Mesodermal cell (in vitro differentiated cells): ENCODE results near the gene CIBAR2.
A peak's percentile ranks its signal among the peaks of the same experiment; 100 is the strongest.
"Not testable (repeated sequence)": the region's sequence is repeated elsewhere in the genome, so short reads cannot be mapped to it uniquely, and the experiment has no call there.

Experiments used
- H3K27ac ChIP-seq: 2 replicates; pipeline ENCODE4 v1.7.0; 2013; ENCODE audit warnings: mild to moderate bottlenecking, low read depth, low read length, moderate library complexity; ENCODE audit not compliant: severe bottlenecking
- H3K36me3 ChIP-seq: 2 replicates; pipeline ENCODE4 v1.7.1; 2013; ENCODE audit warnings: mild to moderate bottlenecking, low read length, moderate library complexity; ENCODE audit not compliant: control insufficient read depth, insufficient read depth
- H3K4me1 ChIP-seq: one replicate; pipeline ENCODE4 v1.7.1; 2013; ENCODE audit warnings: mild to moderate bottlenecking, low read length; ENCODE audit not compliant: insufficient read depth, control insufficient read depth, poor library complexity, severe bottlenecking
- H3K4me3 ChIP-seq: 2 replicates; pipeline ENCODE4 v1.7.0; 2013; ENCODE audit warnings: low read length, control low read depth, mild to moderate bottlenecking; ENCODE audit not compliant: insufficient read depth, poor library complexity, severe bottlenecking; ENCODE audit errors: extremely low read depth
- H3K9me3 ChIP-seq: 2 replicates; pipeline ENCODE4 v1.7.1; 2013; ENCODE audit warnings: mild to moderate bottlenecking, low read length, moderate library complexity; ENCODE audit not compliant: control insufficient read depth
- WGBS, 2 experiments: methylation state at CpG; one replicate each; pipeline ENCODE4 v1.1.5; 2013; ENCODE audit warnings: missing lambda C conversion rate in 2 of 2; ENCODE audit not compliant: insufficient coverage in 2 of 2; 5-methylcytosine and 5-hydroxymethylcytosine counted together

Gene CIBAR2

DNA sequence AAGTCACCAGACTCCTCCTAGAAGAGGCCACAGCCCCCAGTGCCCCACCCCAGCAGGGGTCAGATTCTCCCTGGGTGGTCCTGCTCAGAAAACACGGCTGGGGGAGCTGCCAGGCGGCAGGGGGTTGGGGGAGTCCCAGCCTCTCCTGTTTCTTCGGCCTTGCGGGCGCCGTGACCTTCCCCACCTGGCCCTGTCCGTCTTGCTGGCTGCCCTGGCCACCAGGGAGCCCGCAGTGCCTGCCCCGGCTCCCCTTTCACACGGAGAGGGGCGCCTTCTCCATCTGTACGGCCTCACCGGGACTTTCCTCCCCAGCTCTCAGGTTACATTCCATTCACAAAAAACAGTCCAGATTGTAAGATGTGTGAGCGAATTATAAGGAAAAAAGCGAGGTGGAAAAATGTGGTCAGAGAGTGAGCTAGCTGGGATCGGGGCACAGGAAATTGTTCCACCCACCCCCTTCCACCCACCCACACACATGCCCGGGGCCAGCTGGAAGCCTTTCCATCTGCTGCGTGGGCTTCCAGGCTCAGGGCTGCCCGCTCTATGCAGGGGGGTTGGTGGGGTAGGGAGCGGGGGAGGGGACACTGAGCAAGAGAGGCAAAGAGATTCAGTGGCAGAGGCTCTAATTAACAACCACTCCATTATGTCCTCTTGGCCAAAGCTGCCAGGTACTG, 14.6 kb upstream of the CIBAR2 start:
- no peaks in the 10 kb centered on the region for H3K9me3 ChIP-seq
- H3K36me3 ChIP-seq = no peaks in the 10 kb centered on the region
- H3K4me1 ChIP-seq = peaks cover 21% of the 10 kb centered on the region
- H3K4me3 ChIP-seq = no peak overlapping the region
- 17 to 32% methylated on average over 7 to 10 of the region's 20 CpGs for WGBS, 2 experiments
- peak overlapping the region; percentile 59 for H3K27ac ChIP-seq

DNA sequence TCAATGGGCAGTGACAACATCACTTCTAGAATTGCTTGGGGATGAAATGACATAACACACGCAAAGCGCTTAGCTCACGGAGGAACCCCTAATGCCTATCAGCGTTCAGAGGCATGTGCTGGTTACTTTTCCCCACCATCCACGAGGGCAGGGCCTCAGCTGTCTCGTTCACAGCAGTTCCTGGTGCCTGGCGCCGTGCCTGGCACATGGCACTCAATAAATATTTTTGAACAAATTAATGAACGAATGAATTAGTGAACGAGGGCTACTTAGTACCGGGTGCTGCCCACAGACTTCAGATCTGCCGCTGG, 14.1 kb upstream of the CIBAR2 start:
- Histone ChIP-seq H3K27ac (peak overlapping the region; percentile 59), H3K4me1 (peaks cover 21% of the 10 kb centered on the region), H3K36me3 (no peaks in the 10 kb centered on the region), H3K9me3 (no peaks in the 10 kb centered on the region), H3K4me3 (no peak overlapping the region)
- WGBS, 2 experiments = 59 to 66% methylated on average over 8 to 10 of the region's 12 CpGs

DNA sequence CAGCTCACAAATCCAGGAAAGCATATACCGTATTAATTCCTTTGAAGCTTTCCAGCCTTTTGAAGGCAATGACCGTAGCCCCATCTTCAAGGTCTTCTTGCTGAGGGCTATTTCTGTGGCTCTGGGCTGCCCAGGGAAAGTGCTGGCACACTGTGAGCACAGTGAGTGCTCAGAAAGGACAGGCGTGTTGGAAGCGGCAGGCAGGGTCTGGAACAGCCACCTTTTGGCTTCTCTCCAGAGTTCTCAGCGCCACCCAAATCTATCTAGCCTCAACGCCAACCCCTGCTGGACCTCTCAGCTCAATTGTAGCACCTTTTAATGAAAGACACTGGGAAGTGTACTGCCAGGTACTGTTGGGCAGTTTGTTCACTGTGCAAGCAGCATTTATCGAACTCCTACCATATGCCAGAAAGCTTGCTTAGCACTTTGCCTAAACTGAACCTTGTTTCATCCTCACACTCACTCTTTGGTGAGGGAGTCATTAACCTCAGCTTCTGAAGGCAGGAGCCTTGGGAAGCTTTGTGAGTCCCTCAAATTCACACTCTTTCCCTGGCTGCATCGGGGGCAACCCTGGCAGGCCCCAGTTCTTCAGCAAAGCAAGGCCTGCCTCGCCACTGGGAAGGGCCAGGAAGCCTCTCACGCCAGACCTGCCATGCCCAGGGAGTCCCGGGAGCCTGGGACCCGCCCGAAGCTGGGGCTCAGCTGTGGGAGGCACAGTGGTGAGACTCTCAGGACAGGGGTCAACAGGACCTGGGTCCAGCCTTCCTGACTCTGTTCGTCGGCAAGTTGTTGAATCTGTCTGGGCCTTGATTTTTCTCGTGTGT, 13.5 kb upstream of the CIBAR2 start:
- Histone ChIP-seq H3K4me1 (peaks cover 21% of the 10 kb centered on the region), H3K27ac (no peak overlapping the region), H3K36me3 (no peaks in the 10 kb centered on the region), H3K9me3 (no peaks in the 10 kb centered on the region), H3K4me3 (no peak overlapping the region)
- WGBS, 2 experiments = 89 to 91% methylated on average over 16 of the region's 16 CpGs

DNA sequence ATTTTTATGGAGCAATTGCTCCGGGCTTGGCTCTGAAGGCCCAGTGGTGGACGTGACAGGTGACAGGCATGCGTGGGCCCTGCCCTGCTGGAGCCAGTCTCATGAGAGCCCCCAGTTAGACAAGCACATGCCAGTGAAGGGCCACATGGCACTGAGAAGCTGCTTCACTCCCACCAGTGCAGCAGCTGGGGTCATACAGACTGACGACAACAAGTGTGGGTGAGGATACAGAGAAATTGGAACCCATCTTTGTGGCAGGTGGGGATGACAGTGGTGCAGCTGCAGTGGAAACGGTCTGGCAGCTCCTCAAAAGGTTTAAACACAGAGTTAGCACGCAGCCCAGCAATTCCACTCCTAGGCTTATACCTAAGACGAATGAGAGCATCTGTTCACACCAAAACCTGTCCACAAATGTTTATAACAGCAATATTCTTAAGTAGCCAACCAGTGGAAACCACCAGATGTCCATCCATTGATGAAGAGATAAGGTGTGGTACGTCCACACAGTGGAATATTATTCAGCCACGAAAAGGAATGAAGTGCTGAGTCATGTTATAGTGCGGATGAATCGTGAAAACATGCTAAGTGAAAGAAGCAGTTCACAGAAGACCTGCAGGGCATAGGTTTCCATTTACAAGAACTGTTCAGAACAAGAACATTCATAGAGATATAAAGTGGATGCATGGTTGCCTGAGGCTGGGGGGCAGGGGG, 12.5 kb upstream of the CIBAR2 start:
- Histone ChIP-seq H3K4me1 (peaks cover 15% of the 10 kb centered on the region), H3K27ac (no peak overlapping the region), H3K4me3 (no peak overlapping the region), H3K36me3 (no peaks in the 10 kb centered on the region), H3K9me3 (no peaks in the 10 kb centered on the region)
- WGBS, 2 experiments = 90 to 91% methylated on average over 10 to 11 of the region's 11 CpGs

DNA sequence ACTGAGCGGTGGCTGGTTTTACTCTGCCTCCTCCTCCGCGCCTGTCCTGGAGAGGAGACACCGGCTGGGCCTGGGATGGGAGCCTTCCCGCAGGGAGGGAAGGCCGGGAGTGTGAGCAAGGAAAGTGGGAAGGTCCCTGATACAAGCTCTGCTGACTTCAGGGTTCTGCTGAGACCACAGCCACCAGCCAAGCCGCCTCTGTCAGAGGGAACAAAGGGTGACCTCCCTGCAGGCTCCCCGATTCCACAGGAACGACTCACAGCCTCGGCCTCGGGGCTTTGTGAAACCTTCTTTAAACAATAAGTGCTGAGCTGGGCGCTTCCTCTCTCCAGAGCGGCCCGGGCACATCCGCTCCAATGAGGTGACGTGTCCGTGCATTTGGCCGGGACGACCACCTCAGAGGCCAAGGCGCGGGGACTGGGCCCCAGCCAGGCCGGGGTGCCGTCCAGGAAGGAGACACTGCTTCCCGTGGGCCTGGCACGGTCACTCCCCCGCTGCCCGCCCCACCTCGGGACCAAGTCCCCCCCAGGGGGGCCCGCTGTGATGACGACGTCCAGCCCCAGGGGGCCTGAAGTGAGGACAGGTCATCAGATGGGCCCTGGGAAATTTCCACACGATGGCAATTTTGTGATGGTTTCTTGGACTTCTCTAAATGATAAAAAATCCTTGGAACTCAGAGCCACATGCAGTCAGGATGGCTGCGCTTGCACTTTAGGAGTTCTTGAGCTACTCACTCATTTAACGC, 11.8 kb upstream of the CIBAR2 start:
- Histone ChIP-seq H3K9me3 (no peaks in the 10 kb centered on the region), H3K36me3 (no peaks in the 10 kb centered on the region), H3K4me3 (no peak overlapping the region), H3K27ac (peak overlapping the region; percentile 67), H3K4me1 (peaks cover 14% of the 10 kb centered on the region)
- WGBS, 2 experiments = 66 to 74% methylated on average over 31 to 32 of the region's 34 CpGs

DNA sequence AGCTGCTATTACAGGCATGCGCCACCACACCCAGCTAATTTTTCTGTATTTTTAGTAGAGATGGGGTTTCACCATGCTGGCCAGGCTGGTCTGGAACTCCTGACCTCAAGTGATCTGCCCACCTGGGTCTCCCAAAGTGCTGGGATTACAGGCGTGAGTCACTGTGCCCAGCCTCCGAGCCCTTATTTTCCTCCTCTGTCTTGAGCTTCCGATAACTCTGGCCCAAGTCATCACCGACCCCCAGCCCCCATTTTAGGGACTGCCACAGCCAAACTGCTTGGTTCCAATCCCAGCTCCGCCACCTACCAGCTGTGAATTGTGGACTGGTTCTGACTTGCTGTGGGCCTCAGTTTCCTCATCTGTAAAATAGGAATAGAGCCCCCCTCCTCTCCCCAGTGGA, 11.2 kb upstream of the CIBAR2 start:
- H3K27ac ChIP-seq, H3K4me3 ChIP-seq, H3K36me3 ChIP-seq, H3K9me3 ChIP-seq: not testable (repeated sequence)
- 82 to 91% methylated on average over 5 of the region's 6 CpGs for WGBS, 2 experiments
- peaks cover 14% of the 10 kb centered on the region for H3K4me1 ChIP-seq

DNA sequence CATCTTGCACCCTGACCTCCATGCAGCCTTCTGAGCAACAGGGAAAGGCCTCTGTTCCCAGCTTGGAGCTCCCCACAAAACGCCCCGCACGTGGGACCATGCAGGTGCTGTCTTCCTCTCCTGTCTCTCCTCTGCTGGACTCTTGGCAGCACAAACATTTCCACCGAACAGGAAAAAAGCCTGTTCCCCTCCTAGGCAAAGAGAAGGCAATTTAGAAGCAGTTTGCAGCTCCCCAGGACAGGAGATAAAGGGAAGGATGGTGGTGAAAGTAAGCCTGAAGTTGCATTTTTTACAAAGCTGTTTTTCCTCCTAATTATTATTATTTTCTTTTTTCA, 7.7 kb upstream of the CIBAR2 start:
- H3K4me1 ChIP-seq = peaks cover 7% of the 10 kb centered on the region
- H3K27ac ChIP-seq = no peak overlapping the region
- H3K36me3 ChIP-seq = no peaks in the 10 kb centered on the region
- 89% methylated on average over 3 of the region's 4 CpGs for WGBS, 2 experiments
- H3K4me3 ChIP-seq = no peak overlapping the region
- no peaks in the 10 kb centered on the region for H3K9me3 ChIP-seq

DNA sequence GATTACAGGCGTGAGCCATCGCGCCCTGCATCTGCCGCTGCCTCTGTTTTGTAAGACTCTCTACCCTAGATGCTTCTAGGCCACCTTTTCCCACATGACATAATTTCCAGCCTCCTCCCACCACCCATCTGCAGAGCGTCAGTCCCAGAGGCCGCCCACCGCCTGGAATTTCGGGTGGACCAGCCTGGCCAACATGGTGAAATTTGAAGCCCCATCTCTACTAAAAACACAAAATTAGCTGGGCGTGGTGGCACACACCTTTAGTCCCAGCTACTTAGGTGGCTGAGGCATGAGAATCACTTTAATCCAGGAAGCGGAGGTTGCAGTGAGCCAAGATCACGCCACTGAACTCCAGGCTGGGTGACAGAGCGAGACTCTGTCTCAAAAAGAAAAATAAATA, 5.1 kb upstream of the CIBAR2 start:
- Histone ChIP-seq H3K4me3 (no peak overlapping the region), H3K4me1 (no peaks in the 10 kb centered on the region), H3K9me3 (no peaks in the 10 kb centered on the region), H3K36me3 (no peaks in the 10 kb centered on the region), H3K27ac (no peak overlapping the region)
- 87 to 91% methylated on average over 7 to 12 of the region's 12 CpGs for WGBS, 2 experiments

DNA sequence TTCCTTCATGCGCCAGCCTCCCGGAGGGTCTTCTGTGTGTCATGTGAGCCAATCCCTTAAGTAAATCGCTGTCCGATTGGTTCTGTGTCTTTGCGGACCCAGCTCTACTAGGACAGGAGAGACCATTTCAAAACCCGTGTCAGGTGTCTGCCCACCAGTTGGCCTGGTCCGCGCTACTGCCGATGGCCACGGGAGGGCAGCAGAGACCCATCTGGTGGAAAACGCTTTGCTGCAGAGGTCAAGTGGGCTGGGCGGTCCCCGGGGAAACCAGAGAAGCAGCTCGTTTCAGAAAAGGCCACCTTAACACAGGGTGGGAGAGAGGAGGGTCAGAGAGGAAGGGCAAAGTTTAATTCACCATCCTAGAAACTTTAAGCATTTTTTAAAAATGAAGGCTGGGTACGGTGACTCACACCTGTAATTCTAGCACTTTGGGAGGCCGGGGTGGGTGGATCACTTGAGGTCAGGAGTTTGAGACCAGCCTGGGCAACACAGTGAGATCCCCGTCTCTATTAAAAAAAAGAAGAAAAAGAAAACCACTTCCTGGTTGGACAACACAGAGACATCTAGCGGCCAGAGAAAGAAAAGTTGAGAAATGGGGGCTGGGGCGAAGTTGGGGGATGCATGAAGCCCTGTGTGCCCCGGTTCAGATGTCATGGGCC, 2.8 kb upstream of the CIBAR2 start:
- 12 to 15% methylated on average over 15 of the region's 20 CpGs for WGBS, 2 experiments

DNA sequence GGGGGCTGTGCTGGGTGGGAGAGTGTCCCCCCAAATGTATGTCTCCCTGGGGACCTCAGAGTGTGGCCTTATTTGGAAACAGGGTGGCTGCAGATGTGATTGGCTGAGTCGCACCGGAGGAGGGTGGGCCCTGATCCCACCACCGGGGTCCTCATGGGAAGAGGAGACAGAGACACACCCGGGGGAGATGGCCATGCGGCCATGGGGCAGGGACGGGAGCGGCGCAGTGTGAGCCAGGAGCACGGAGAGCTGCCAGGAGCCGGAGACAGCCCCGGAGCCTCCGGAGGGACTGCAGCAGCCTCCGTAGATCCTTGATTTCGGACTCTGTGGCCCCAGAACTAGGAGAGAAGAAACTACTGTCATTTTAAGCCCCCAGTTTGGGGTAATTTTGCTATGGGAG, 1.6 kb upstream of the CIBAR2 start:
- Histone ChIP-seq H3K27ac (no peak overlapping the region), H3K9me3 (no peaks in the 10 kb centered on the region), H3K36me3 (no peaks in the 10 kb centered on the region), H3K4me1 (no peaks in the 10 kb centered on the region), H3K4me3 (no peak overlapping the region)
- WGBS, 2 experiments = 63 to 66% methylated on average over 14 of the region's 14 CpGs

More for the DNA sequence above, 2.8 kb upstream of the CIBAR2 start:
- H3K4me1 ChIP-seq = no peaks in the 10 kb centered on the region
- no peak overlapping the region for H3K27ac ChIP-seq
- H3K36me3 ChIP-seq = no peaks in the 10 kb centered on the region
- no peak overlapping the region for H3K4me3 ChIP-seq
- no peaks in the 10 kb centered on the region for H3K9me3 ChIP-seq
